ENCODE measurements around the gene EML4. TPM values are rescaled to one million over a fixed set of nuclear protein-coding genes. Genes with fewer than 3 reads are reported as not detected.

EML4 gene
- total and polyA plus RNA-seq, 2 of the 13 experiments (the other 11 are each of a cell fraction or from before 2014, with no cell fraction given) = 243 to 476 TPM

GRCh38 chr2:42137125-42137841 lies 31.9 kb upstream of the EML4 start (continued):
- TF ChIP-seq MLXIP (CRISPR knock-in tag; IDR thresholded peaks at IDR 0.05; ENCODE audit: borderline replicate concordance) (no peak), SIX4 (CRISPR knock-in tag; IDR thresholded peaks at IDR 0.05) (peak; percentile 93), WIZ (CRISPR knock-in tag; IDR thresholded peaks at IDR 0.05) (no peak), FOXJ3 (CRISPR knock-in tag; IDR thresholded peaks at IDR 0.05; ENCODE audit: borderline replicate concordance) (peak; percentile 81), ZBTB8A (CRISPR knock-in tag; IDR thresholded peaks at IDR 0.05; ENCODE audit: borderline replicate concordance, low read depth) (peak; percentile 81), ZNF547 (CRISPR knock-in tag; IDR thresholded peaks at IDR 0.05) (peak; percentile 88; the same call in 1 of the 2 replicates), ZNF841 (CRISPR knock-in tag; IDR thresholded peaks at IDR 0.05; ENCODE audit: borderline replicate concordance) (no peak), TBP (CRISPR knock-in tag; IDR thresholded peaks at IDR 0.05) (peak; percentile 82; the same call in 1 of the 2 replicates), ZBTB20 (CRISPR knock-in tag; IDR thresholded peaks at IDR 0.05; ENCODE audit: borderline replicate concordance, low read depth) (peak; percentile 60), KLF12 (CRISPR knock-in tag; IDR thresholded peaks at IDR 0.05; ENCODE audit: borderline replicate concordance) (0 out of 2 replicates have a peak, but pooled peaks have one; percentile 25), SMAD1 (CRISPR knock-in tag; IDR thresholded peaks at IDR 0.05; ENCODE audit: borderline replicate concordance, low read depth) (no peak), ZSCAN22 (CRISPR knock-in tag; IDR thresholded peaks at IDR 0.05) (0 out of 2 replicates have a peak, but pooled peaks have one; percentile 78)
- TF ChIP-seq, protein P1, sequence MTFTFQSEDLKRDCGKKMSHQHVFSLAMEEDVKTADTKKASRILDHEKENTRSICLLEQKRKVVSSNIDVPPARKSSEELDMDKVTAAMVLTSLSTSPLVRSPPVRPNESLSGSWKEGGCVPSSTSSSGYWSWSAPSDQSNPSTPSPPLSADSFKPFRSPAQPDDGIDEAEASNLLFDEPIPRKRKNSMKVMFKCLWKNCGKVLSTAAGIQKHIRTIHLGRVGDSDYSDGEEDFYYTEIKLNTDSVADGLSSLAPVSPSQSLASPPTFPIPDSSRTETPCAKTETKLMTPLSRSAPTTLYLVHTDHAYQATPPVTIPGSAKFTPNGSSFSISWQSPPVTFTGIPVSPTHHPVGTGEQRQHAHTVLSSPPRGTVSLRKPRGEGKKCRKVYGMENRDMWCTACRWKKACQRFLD (CRISPR knock-in tag; IDR thresholded peaks at IDR 0.05; ENCODE audit: borderline replicate concordance) = 0 out of 2 replicates have a peak, but pooled peaks have one; percentile 63
- TF ChIP-seq, protein P2, sequence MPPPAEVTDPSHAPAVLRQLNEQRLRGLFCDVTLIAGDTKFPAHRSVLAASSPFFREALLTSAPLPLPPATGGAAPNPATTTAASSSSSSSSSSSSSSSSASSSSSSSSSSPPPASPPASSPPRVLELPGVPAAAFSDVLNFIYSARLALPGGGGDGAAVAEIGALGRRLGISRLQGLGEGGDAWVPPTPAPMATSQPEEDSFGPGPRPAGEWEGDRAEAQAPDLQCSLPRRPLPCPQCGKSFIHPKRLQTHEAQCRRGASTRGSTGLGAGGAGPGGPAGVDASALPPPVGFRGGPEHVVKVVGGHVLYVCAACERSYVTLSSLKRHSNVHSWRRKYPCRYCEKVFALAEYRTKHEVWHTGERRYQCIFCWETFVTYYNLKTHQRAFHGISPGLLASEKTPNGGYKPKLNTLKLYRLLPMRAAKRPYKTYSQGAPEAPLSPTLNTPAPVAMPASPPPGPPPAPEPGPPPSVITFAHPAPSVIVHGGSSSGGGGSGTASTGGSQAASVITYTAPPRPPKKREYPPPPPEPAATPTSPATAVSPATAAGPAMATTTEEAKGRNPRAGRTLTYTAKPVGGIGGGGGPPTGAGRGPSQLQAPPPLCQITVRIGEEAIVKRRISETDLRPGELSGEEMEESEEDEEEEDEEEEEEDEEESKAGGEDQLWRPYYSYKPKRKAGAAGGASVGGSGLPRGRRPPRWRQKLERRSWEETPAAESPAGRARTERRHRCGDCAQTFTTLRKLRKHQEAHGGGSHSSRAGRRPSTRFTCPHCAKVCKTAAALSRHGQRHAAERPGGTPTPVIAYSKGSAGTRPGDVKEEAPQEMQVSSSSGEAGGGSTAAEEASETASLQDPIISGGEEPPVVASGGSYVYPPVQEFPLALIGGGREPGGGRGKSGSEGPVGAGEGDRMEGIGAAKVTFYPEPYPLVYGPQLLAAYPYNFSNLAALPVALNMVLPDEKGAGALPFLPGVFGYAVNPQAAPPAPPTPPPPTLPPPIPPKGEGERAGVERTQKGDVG (CRISPR knock-in tag; IDR thresholded peaks at IDR 0.05; ENCODE audit: borderline replicate concordance) = peak; percentile 96
- TF ChIP-seq, protein P3, sequence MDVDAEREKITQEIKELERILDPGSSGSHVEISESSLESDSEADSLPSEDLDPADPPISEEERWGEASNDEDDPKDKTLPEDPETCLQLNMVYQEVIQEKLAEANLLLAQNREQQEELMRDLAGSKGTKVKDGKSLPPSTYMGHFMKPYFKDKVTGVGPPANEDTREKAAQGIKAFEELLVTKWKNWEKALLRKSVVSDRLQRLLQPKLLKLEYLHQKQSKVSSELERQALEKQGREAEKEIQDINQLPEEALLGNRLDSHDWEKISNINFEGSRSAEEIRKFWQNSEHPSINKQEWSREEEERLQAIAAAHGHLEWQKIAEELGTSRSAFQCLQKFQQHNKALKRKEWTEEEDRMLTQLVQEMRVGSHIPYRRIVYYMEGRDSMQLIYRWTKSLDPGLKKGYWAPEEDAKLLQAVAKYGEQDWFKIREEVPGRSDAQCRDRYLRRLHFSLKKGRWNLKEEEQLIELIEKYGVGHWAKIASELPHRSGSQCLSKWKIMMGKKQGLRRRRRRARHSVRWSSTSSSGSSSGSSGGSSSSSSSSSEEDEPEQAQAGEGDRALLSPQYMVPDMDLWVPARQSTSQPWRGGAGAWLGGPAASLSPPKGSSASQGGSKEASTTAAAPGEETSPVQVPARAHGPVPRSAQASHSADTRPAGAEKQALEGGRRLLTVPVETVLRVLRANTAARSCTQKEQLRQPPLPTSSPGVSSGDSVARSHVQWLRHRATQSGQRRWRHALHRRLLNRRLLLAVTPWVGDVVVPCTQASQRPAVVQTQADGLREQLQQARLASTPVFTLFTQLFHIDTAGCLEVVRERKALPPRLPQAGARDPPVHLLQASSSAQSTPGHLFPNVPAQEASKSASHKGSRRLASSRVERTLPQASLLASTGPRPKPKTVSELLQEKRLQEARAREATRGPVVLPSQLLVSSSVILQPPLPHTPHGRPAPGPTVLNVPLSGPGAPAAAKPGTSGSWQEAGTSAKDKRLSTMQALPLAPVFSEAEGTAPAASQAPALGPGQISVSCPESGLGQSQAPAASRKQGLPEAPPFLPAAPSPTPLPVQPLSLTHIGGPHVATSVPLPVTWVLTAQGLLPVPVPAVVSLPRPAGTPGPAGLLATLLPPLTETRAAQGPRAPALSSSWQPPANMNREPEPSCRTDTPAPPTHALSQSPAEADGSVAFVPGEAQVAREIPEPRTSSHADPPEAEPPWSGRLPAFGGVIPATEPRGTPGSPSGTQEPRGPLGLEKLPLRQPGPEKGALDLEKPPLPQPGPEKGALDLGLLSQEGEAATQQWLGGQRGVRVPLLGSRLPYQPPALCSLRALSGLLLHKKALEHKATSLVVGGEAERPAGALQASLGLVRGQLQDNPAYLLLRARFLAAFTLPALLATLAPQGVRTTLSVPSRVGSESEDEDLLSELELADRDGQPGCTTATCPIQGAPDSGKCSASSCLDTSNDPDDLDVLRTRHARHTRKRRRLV (CRISPR knock-in tag; IDR thresholded peaks at IDR 0.05) = no peak

Data from HepG2 (cell line).